ENCODE data around the gene ENOSF1. TPM values are rescaled to one million over a fixed set of nuclear protein-coding genes. Genes with fewer than 3 reads are reported as not detected.

ENOSF1 gene
- total RNA-seq, 1 donor from 2014 or later: 96.2 TPM

DNA sequence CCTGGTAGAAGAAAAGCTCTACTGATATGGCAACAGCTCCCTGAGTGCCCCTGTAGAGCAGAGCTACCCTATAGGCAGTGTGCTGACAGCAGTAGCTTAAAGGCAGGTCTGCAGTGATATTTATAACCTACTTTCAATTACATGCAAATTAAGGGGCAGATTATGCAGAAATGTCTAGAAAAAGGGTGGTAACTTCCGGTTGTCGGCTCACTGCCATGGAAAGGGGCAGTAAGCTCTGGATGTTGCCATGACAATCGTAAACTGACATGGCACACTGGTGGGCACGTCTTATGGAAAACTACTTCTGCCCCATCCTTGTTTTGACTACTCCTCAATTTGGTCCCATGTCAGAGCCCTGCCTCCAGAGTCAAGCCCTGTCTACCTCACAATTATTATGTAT is 57.8 kb downstream of the ENOSF1 start:
- no peaks in the 10 kb centered on the region for H3K4me1 ChIP-seq
- ATAC-seq: no peak
- TF ChIP-seq, protein P1, sequence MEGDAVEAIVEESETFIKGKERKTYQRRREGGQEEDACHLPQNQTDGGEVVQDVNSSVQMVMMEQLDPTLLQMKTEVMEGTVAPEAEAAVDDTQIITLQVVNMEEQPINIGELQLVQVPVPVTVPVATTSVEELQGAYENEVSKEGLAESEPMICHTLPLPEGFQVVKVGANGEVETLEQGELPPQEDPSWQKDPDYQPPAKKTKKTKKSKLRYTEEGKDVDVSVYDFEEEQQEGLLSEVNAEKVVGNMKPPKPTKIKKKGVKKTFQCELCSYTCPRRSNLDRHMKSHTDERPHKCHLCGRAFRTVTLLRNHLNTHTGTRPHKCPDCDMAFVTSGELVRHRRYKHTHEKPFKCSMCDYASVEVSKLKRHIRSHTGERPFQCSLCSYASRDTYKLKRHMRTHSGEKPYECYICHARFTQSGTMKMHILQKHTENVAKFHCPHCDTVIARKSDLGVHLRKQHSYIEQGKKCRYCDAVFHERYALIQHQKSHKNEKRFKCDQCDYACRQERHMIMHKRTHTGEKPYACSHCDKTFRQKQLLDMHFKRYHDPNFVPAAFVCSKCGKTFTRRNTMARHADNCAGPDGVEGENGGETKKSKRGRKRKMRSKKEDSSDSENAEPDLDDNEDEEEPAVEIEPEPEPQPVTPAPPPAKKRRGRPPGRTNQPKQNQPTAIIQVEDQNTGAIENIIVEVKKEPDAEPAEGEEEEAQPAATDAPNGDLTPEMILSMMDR (IDR thresholded peaks at IDR 0.05): no peak

DNA sequence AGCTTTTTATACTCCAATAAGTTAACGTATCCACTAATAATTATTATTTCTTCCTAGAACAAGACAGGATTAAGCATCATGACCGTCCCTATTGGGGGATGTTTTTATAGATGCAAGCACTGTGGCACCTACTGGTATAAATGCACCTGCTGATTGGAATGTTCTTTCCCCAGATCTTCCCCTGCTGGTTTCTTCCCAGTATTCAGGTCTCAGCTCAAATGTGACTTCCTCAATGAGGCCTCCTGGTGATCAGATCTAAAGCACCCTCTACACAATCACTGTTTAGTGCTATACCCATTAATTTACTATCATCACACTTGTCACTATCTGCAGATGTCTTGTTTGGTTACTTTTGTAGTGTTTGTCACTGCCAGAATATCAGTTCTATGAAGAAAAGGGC is 58.9 kb downstream of the ENOSF1 start:
- peaks cover 9% of the 10 kb centered on the region for H3K27me3 ChIP-seq
- H3K27ac ChIP-seq: no peak overlapping the region
- no peak for DNase-seq
- TF ChIP-seq, protein P1 (IDR thresholded peaks at IDR 0.05): no peak
- no peaks in the 10 kb centered on the region for H3K36me3 ChIP-seq
- no peaks in the 10 kb centered on the region for H3K4me1 ChIP-seq
- no peak for ATAC-seq
- intact Hi-C loops (cut with DNase I): no loop called here
- no peaks in the 10 kb centered on the region for H3K9me3 ChIP-seq
- no peak overlapping the region for H3K4me3 ChIP-seq

More for the DNA sequence above, 57.8 kb downstream of the ENOSF1 start:
- no peak overlapping the region for H3K4me3 ChIP-seq
- no peak overlapping the region for H3K27ac ChIP-seq
- no peak for DNase-seq
- no peaks in the 10 kb centered on the region for H3K36me3 ChIP-seq
- peaks cover 18% of the 10 kb centered on the region for H3K27me3 ChIP-seq
- no peaks in the 10 kb centered on the region for H3K9me3 ChIP-seq
- intact Hi-C loops (cut with DNase I): no loop called here

DNA sequence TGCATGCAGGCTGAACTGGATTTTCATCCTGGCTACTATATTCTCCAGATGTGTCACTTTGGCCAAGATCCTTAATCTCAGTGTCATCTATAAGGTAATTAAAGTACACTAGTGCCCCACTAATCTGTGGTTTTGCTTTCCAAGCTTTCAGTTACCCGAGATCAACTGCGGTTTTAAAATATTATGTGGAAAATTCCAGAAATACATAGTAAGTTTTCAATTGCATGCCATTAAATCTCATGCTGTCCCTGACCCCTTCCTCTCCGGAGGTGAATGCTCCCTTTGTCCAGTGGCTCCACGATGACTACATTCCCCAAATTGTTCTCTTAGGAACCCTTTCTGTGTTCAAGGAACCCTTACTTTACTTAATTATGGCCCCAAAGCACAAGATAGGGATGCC is 60.3 kb downstream of the ENOSF1 start:
- intact Hi-C loops (cut with DNase I): no loop called here
- Histone ChIP-seq H3K9me3 (no peaks in the 10 kb centered on the region), H3K27me3 (peaks cover 9% of the 10 kb centered on the region), H3K4me3 (no peak overlapping the region), H3K36me3 (no peaks in the 10 kb centered on the region), H3K4me1 (no peaks in the 10 kb centered on the region), H3K27ac (no peak overlapping the region)
- TF ChIP-seq, protein P1 (IDR thresholded peaks at IDR 0.05): no peak
- no peak for DNase-seq
- no peak for ATAC-seq

DNA sequence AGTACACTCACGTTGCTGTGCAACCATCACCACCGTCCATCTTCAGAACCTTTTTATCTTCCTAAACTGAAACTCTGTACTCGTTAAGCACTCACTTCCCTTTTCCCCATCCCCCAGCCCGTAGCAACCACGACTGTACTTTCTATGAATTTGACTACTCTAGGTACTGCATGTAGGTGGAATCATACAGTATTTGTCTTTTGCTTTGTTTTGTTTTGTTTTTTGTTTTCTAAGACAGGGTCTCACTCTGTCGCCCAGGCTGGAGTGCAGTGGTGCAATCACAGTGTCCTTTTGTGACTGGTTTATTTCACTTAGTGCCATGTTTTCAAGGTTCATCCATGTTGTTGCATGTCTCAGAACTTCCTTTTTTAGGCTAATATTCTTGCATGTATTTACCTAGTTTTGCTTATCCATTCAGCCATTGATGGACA is 62.0 kb downstream of the ENOSF1 start:
- no peak for DNase-seq
- Histone ChIP-seq H3K4me3 (no peak overlapping the region), H3K27ac (no peak overlapping the region), H3K36me3 (no peaks in the 10 kb centered on the region), H3K9me3 (no peaks in the 10 kb centered on the region), H3K4me1 (no peaks in the 10 kb centered on the region), H3K27me3 (peaks cover 3% of the 10 kb centered on the region)
- intact Hi-C loops (cut with DNase I): no loop called here
- ATAC-seq: no peak
- TF ChIP-seq, protein P1 (IDR thresholded peaks at IDR 0.05): no peak

DNA sequence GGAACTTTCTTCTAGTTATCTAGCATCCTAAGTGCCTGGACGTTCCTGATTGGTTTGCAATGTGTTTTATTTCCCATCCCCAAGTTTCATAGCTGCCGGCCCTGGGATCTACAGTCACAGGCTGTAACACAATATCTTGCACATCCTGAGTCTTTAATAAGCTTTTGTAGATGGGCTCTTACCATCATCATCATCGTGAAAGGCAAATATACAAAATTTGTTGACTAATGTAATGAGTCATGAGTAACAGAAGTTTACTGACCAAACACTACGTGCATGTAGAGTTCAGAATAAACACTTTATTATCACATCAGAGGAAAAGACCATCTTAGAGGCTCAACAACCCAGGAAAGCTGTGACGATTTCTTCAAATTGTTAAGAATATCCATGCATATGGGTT is 63.1 kb downstream of the ENOSF1 start:
- no peaks in the 10 kb centered on the region for H3K9me3 ChIP-seq
- DNase-seq (no peak), ATAC-seq (no peak)
- TF ChIP-seq, protein P1 (IDR thresholded peaks at IDR 0.05): no peak
- no peak overlapping the region for H3K4me3 ChIP-seq
- H3K36me3 ChIP-seq: no peaks in the 10 kb centered on the region
- no peak overlapping the region for H3K27ac ChIP-seq
- intact Hi-C loops (cut with DNase I): no loop called here
- peaks cover 2% of the 10 kb centered on the region for H3K27me3 ChIP-seq
- no peaks in the 10 kb centered on the region for H3K4me1 ChIP-seq

DNA sequence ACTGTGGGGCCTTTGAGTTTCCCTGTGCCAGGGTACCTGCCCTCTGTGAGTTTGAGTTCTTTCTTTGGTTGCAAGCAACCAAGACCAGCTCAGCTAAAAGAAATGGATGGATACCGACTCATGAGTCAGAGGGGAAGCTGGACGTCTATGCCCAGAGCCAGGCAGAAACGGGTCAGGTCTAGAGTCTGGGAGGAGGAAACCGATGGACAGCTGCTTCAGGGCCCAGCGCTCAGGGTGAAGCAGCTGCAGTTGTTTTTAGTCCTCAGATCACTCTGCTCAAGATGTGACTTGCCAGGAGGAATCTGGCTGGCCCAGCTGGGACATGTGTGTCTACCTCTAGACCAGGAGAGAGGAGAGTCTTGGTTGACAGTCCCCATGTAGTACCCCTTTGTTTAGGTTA is 65.1 kb downstream of the ENOSF1 start:
- Histone ChIP-seq H3K4me1 (no peaks in the 10 kb centered on the region), H3K27me3 (no peaks in the 10 kb centered on the region), H3K9me3 (no peaks in the 10 kb centered on the region), H3K4me3 (no peak overlapping the region), H3K36me3 (no peaks in the 10 kb centered on the region), H3K27ac (no peak overlapping the region)
- TF ChIP-seq, protein P1 (IDR thresholded peaks at IDR 0.05): no peak
- DNase-seq (no peak), ATAC-seq (no peak)
- intact Hi-C loops (cut with DNase I): no loop called here

All from upper lobe of right lung (tissue), 1 donor.